Esophagus squamous epithelium (tissue), 4 donors: Measurements from ENCODE around the gene LRP1B.

ENCODE experiments used
- CTCF ChIP-seq, 6 experiments: fragments of 450-650 bp in 4 of 6; fragments of 200-600 bp in 2 of 6; sonication (generic) in 2 of 6; IDR thresholded peaks; one replicate each; pipeline ENCODE4 v1.5.1; 2016 to 2019; ENCODE audit warnings: antibody characterized with exemption in 6 of 6, mild to moderate bottlenecking in 4 of 6, moderate library complexity in 4 of 6
- POLR2A ChIP-seq, 4 donors: fragments of 450-650 bp; IDR thresholded peaks; one replicate each; pipeline ENCODE4 v1.6.1; 2017; ENCODE audit warnings: antibody characterized with exemption in 4 of 4, mild to moderate bottlenecking in 4 of 4, moderate library complexity in 3 of 4

GRCh38 chr2:141464995-141465394, 665.8 kb downstream of the LRP1B start:
- TF ChIP-seq POLR2A (IDR thresholded peaks at IDR 0.05) (no peak), CTCF (IDR thresholded peaks at IDR 0.05) (no peak)
